Caco-2 (cell line): ENCODE data around the gene UROS. TPM values are rescaled to one million over a fixed set of nuclear protein-coding genes. Genes with fewer than 3 reads are reported as not detected.

Experiments
- BruUV-seq: library from RNA; stranded (reverse); fragments of 400-500 nt; replicated peaks from 2 replicates; lab custom pipeline; 2021; lab: Mats Ljungman, UMichigan
- CTCF ChIA-PET: fragments of 300-600 bp; sonication (Branson Sonifier 250); formaldehyde crosslinking; loops from one replicate; lab custom pipeline; 2022; ENCODE audit warnings: antibody characterized with exemption; lab: Charles Lee
- POLR2A ChIA-PET: fragments of 300-600 bp; sonication (Branson Sonifier 250); formaldehyde crosslinking; loops from one replicate; lab custom pipeline; 2022; ENCODE audit warnings: antibody characterized with exemption; lab: Charles Lee
- DNase-seq, 2 experiments: peaks; one replicate each; pipeline versions ENCODE4 v3.0.0 to v3.0.0-alpha.2; 2020 to 2022
- H3K27me3 ChIP-seq: replicated peaks from 2 replicates; pipeline ENCODE4 v1.6.0; 2011; ENCODE audit warnings: low read length; ENCODE audit not compliant: control insufficient read depth, insufficient read depth
- H3K36me3 ChIP-seq: 2 replicates; pipeline ENCODE4 v1.5.1; 2011; ENCODE audit warnings: low read length; ENCODE audit not compliant: control insufficient read depth, insufficient read depth
- H3K4me1 ChIP-seq: fragments of 250-450 bp; sonication (Bioruptor Pico); 2 replicates; pipeline ENCODE4 v1.5.1; 2020; ENCODE audit warnings: mild to moderate bottlenecking
- H3K4me3 ChIP-seq: 2 replicates; pipeline ENCODE4 v1.5.1; 2011; ENCODE audit warnings: low read depth, mild to moderate bottlenecking, control low read depth, low read length
- H3K9me3 ChIP-seq: fragments of 250-450 bp; sonication (Bioruptor Pico); 2 replicates; pipeline ENCODE4 v1.5.1; 2020; ENCODE audit warnings: mild to moderate bottlenecking, moderate library complexity
- H3K27ac Mint-ChIP-seq: one replicate; pipeline ENCODE4 v1.8.0; 2022; ENCODE audit warnings: mixed read lengths; ENCODE audit not compliant: unreplicated experiment
- H3K27me3 Mint-ChIP-seq: one replicate; pipeline ENCODE4 v1.8.0; 2022; ENCODE audit warnings: mixed read lengths; ENCODE audit not compliant: insufficient read depth, unreplicated experiment
- H3K36me3 Mint-ChIP-seq: one replicate; pipeline ENCODE4 v1.8.0; 2022; ENCODE audit warnings: mild to moderate bottlenecking, mixed read lengths; ENCODE audit not compliant: insufficient read depth, unreplicated experiment
- H3K4me1 Mint-ChIP-seq: one replicate; pipeline ENCODE4 v1.8.0; 2022; ENCODE audit warnings: low read depth, mixed read lengths; ENCODE audit not compliant: unreplicated experiment
- H3K4me3 Mint-ChIP-seq: one replicate; pipeline ENCODE4 v1.8.0; 2022; ENCODE audit warnings: mild to moderate bottlenecking, moderate library complexity, mixed read lengths; ENCODE audit not compliant: unreplicated experiment
- H3K9me3 Mint-ChIP-seq: one replicate; pipeline ENCODE4 v1.8.0; 2022; ENCODE audit warnings: mixed read lengths; ENCODE audit not compliant: unreplicated experiment
- intact Hi-C: fragments of 100-400 bp; cut with micrococcal nuclease; formaldehyde crosslinking; loops from one replicate; pipeline ENCODE4 v1.10.0; 2022; ENCODE audit not compliant: unreplicated experiment
- total RNA-seq: library from RNA; stranded (reverse); gene quantifications from 2 replicates; pipeline ENCODE4 v1.2.3, GENCODE V29; 2022
- TF ChIP-seq, protein P1 (sequence below), 2 experiments: fragments of 200-600 bp in 1 of 2; IDR thresholded peaks; 1 replicate in 1 of 2; 2 replicates in 1 of 2; pipeline versions ENCODE4 v1.5.1 to v1.8.0; 2011 to 2022; ENCODE audit warnings: antibody characterized with exemption in 1 of 2, control low read depth in 1 of 2, inconsistent platforms in 1 of 2, low read depth in 1 of 2, low read length in 1 of 2, mild to moderate bottlenecking in 1 of 2, moderate library complexity in 1 of 2; ENCODE audit not compliant: insufficient read depth in 1 of 2, severe bottlenecking in 1 of 2, unreplicated experiment in 1 of 2

Gene UROS
- total RNA-seq, 1 experiment from 2014 or later, result 53.4 TPM

DNA sequence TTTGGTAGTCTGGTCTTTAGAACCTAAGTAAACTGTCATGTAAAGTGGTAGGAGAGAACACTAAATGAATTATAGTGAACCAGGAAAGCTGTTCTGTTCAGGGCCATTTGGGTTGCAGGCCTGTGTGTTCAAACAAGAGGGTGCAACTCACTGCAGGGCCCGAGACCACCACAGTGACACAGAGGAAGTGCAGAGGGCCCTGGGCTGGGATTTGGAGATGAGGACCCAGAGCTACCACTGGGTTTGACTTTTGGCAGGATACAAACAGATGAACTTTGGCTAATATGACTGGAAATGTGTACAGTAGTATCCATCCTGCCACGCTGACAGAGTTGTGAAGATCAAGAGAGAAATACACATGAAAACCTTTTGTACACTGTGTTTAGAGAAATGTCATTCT is 57.2 kb downstream of the UROS start:
- H3K36me3 Mint-ChIP-seq, result peaks cover 48% of the 10 kb centered on the region
- H3K27me3 ChIP-seq, result no peaks in the 10 kb centered on the region
- H3K9me3 ChIP-seq, result no peaks in the 10 kb centered on the region
- H3K36me3 ChIP-seq, result no peaks in the 10 kb centered on the region; the same call in 1 of the 2 replicates
- H3K27me3 Mint-ChIP-seq, result no peaks in the 10 kb centered on the region
- peaks cover 6% of the 10 kb centered on the region for H3K4me1 Mint-ChIP-seq
- no peak overlapping the region for H3K27ac Mint-ChIP-seq
- TF ChIP-seq, protein P1, sequence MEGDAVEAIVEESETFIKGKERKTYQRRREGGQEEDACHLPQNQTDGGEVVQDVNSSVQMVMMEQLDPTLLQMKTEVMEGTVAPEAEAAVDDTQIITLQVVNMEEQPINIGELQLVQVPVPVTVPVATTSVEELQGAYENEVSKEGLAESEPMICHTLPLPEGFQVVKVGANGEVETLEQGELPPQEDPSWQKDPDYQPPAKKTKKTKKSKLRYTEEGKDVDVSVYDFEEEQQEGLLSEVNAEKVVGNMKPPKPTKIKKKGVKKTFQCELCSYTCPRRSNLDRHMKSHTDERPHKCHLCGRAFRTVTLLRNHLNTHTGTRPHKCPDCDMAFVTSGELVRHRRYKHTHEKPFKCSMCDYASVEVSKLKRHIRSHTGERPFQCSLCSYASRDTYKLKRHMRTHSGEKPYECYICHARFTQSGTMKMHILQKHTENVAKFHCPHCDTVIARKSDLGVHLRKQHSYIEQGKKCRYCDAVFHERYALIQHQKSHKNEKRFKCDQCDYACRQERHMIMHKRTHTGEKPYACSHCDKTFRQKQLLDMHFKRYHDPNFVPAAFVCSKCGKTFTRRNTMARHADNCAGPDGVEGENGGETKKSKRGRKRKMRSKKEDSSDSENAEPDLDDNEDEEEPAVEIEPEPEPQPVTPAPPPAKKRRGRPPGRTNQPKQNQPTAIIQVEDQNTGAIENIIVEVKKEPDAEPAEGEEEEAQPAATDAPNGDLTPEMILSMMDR (IDR thresholded peaks at IDR 0.05; ENCODE audit: insufficient read depth in 1 of 2, low read depth in 1 of 2, low read length in 1 of 2, severe bottlenecking in 1 of 2, unreplicated experiment in 1 of 2), result no peak
- intact Hi-C loops, result no loop called here
- no peaks in the 10 kb centered on the region for H3K9me3 Mint-ChIP-seq
- BruUV-seq, result no TSS peak
- ChIA-PET POLR2A (no interaction called here), CTCF (no interaction called here)
- H3K4me3 ChIP-seq, result no peak overlapping the region
- no peak overlapping the region for H3K4me3 Mint-ChIP-seq
- no peaks in the 10 kb centered on the region for H3K4me1 ChIP-seq
- no peak for DNase-seq

DNA sequence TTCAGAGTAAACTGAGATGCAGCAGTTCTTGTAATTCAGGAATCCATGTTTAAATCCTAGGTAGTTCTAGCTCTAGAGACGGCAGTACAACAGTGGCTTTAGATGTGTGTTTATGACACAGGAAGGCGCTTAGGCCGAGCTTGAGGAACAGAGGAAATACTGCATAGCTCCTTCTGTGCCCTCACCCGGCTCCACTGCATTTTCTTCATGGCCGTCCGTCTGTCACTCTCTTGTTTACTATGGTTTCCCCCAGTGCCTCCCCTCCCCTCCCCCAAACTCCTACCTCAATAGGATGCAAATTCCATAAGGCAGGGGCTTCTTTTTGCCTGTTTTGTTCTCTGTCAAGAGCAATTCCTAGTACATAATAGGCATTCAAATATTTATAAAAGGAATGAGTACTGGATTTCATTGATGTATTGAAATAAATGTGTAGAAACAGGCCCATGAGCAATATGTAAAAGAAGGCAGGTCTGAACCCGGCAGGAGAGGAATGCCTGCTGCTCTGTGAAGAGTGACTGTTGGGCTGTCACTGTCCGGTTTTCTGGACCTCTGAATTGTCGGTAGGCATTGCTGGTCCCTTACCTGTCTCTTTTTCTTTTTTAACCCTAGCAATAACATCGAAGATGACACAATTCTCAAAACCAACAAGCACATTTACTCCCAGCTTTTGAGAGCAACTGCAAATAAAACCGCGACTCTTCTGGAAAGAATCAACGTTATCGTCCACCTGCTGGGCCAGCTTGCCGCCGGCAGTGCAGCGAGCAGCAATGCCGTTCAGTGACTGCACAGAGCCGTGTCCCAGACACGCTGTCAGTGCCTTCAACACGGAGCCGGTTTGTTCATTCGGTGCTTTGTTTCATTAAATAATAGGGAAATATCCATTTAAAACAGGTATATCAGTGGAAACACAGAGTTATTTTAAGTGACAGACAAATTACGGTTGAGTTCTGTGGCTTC is 60.1 kb downstream of the UROS start:
- Histone ChIP-seq H3K27me3 (no peaks in the 10 kb centered on the region), H3K36me3 (no peaks in the 10 kb centered on the region; the same call in none of the 2 replicates), H3K9me3 (no peaks in the 10 kb centered on the region), H3K4me1 (no peaks in the 10 kb centered on the region), H3K4me3 (no peak overlapping the region)
- BruUV-seq, result no TSS peak
- Mint-ChIP-seq H3K27ac (no peak overlapping the region), H3K36me3 (peaks cover 70% of the 10 kb centered on the region), H3K9me3 (no peaks in the 10 kb centered on the region), H3K4me1 (peaks cover 6% of the 10 kb centered on the region), H3K4me3 (no peak overlapping the region), H3K27me3 (no peaks in the 10 kb centered on the region)
- intact Hi-C loops, result no loop called here
- POLR2A ChIA-PET, result no interaction called here
- DNase-seq, result no peak
- TF ChIP-seq, protein P1 (IDR thresholded peaks at IDR 0.05; ENCODE audit: insufficient read depth in 1 of 2, low read depth in 1 of 2, low read length in 1 of 2, severe bottlenecking in 1 of 2, unreplicated experiment in 1 of 2), result no peak
- CTCF ChIA-PET, result no interaction called here

DNA sequence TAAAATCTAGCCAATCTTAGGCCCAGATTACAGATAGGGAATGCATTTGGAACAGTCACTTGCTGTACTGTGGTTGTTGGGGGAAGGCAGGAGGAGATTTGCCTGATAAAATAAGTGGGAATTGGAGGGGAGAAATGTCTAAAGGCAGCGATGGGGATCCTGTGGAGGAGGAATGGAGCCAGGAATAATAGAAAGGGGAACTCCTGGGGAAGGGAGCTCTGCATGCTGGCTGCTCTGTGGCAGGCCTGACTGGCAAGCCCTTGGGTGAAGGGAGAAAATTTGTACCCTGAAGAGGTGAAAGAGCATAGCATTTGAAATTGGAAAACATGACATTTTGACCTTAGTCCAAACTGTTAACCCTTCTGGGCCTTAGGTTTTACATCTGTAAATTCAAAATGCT is 61.1 kb downstream of the UROS start:
- Histone ChIP-seq H3K27me3 (no peaks in the 10 kb centered on the region), H3K9me3 (no peaks in the 10 kb centered on the region), H3K36me3 (no peaks in the 10 kb centered on the region; the same call in none of the 2 replicates), H3K4me3 (no peak overlapping the region), H3K4me1 (no peaks in the 10 kb centered on the region)
- no peak overlapping the region for H3K4me3 Mint-ChIP-seq
- intact Hi-C loops, result no loop called here
- H3K27me3 Mint-ChIP-seq, result no peaks in the 10 kb centered on the region
- no peak overlapping the region for H3K27ac Mint-ChIP-seq
- TF ChIP-seq, protein P1 (IDR thresholded peaks at IDR 0.05; ENCODE audit: insufficient read depth in 1 of 2, low read depth in 1 of 2, low read length in 1 of 2, severe bottlenecking in 1 of 2, unreplicated experiment in 1 of 2), result no peak
- ChIA-PET CTCF (no interaction called here), POLR2A (no interaction called here)
- H3K4me1 Mint-ChIP-seq, result peaks cover 6% of the 10 kb centered on the region
- H3K36me3 Mint-ChIP-seq, result peaks cover 74% of the 10 kb centered on the region
- BruUV-seq, result no TSS peak
- DNase-seq, result no peak
- H3K9me3 Mint-ChIP-seq, result no peaks in the 10 kb centered on the region
